GM18870 (cell line): ENCODE results near the gene MAGI3.
"Not testable (repeated sequence)": the region's sequence is repeated elsewhere in the genome, so short reads cannot be mapped to it uniquely, and the experiment has no call there.

Source experiments
- ATAC-seq: cut with Tn5 transposase; IDR thresholded peaks from one replicate; pipeline ENCODE4 v1.9.1; 2021; ENCODE audit warnings: moderate library complexity; ENCODE audit not compliant: unreplicated experiment

Gene MAGI3

GRCh38 chr1:113678159-113678469 is 287.8 kb downstream of the MAGI3 start:
- ATAC-seq, result no peak

- no peak for ATAC-seq
Observed at GRCh38 chr1:113681596-113682337, 291.5 kb downstream of the MAGI3 start.

- no peak for ATAC-seq
Observed at GRCh38 chr1:113683384-113684152, 293.3 kb downstream of the MAGI3 start.

GRCh38 chr1:113684153-113684541 is 293.8 kb downstream of the MAGI3 start:
- ATAC-seq, result no peak

GRCh38 chr1:113686891-113687618 is 296.7 kb downstream of the MAGI3 start:
- ATAC-seq, result no peak

- no peak for ATAC-seq
Observed at GRCh38 chr1:113691184-113691583, 300.9 kb downstream of the MAGI3 start.

- no peak for ATAC-seq
Observed at GRCh38 chr1:113692342-113692741, 302.0 kb downstream of the MAGI3 start.

GRCh38 chr1:113692824-113693431 is 302.6 kb downstream of the MAGI3 start:
- ATAC-seq, result no peak

- no peak for ATAC-seq
Observed at GRCh38 chr1:113694910-113695309, 304.6 kb downstream of the MAGI3 start.

- ATAC-seq, result no peak
Observed at GRCh38 chr1:113701429-113701828, 311.1 kb downstream of the MAGI3 start.

- no peak for ATAC-seq
Observed at GRCh38 chr1:113714606-113715269, 324.4 kb downstream of the MAGI3 start.

- ATAC-seq, result not testable (repeated sequence)
Observed at GRCh38 chr1:113717506-113717905, 327.2 kb downstream of the MAGI3 start.

GRCh38 chr1:113718621-113719020 is 328.3 kb downstream of the MAGI3 start:
- not testable (repeated sequence) for ATAC-seq

- ATAC-seq, result no peak
Observed at GRCh38 chr1:113721010-113721409, 330.7 kb downstream of the MAGI3 start.

GRCh38 chr1:113732802-113733201 is 342.5 kb downstream of the MAGI3 start:
- ATAC-seq, result no peak

GRCh38 chr1:113734357-113735055 is 344.2 kb downstream of the MAGI3 start:
- ATAC-seq, result no peak
